Measurements from ENCODE around the gene SLC38A6.
A peak's percentile ranks its signal among the peaks of the same experiment; 100 is the strongest.

The SLC38A6 gene

DNA sequence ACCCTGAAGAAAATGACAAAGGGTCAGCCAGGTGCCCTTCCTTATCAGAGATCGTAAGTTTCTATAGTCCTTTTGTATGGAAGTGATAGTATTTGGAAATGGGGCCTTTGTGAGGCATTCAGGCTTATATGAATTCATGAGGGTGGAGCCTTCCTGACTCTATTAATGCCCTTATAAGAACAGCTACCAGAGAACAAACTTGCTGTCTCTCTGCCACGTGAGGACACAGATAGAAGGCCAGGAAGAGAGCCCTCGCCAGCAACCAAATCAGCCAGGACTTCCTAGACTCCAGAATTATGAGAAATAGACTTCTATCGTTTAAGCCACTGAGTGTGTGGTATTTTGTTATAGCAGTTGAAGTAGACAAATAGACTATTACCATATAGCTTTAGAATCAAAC lies 36.8 kb upstream of the SLC38A6 start:
- peaks cover 5 to 11% of the 10 kb centered on the region in 2 donors for H3K4me1 ChIP-seq (ENCODE audit: control insufficient read depth in 2 of 2, insufficient read depth in 1 of 2, low read depth in 1 of 2, low read length in 2 of 2)
- no peak overlapping the region for H3K9ac ChIP-seq (ENCODE audit: low read depth, low read length, poor library complexity)
- no peak overlapping the region for H4K8ac ChIP-seq (ENCODE audit: low read depth, low read length)
- H3K9me3 ChIP-seq (replicated peaks in 1 of 2; ENCODE audit: control insufficient read depth in 2 of 2, insufficient read depth in 1 of 2, low read depth in 1 of 2, low read length in 2 of 2): no peaks in the 10 kb centered on the region
- no peaks in the 10 kb centered on the region for H3K27me3 ChIP-seq (ENCODE audit: control insufficient read depth in 3 of 3, insufficient read depth in 3 of 3, low read depth in 1 of 3, low read length in 3 of 3)
- no peak overlapping the region for H2BK12ac ChIP-seq (ENCODE audit: low read length)
- H3K23ac ChIP-seq (ENCODE audit: low read depth, low read length, poor library complexity): no peak overlapping the region
- no peak overlapping the region for H3K14ac ChIP-seq (ENCODE audit: low read length)
- no peak overlapping the region for H3K4me3 ChIP-seq (ENCODE audit: low read length in 2 of 2)
- no CpG with 5 or more reads among the region's 4 CpGs for WGBS, 2 donors (ENCODE audit: extremely low coverage in 2 of 2, insufficient read length in 2 of 2, insufficient replicate concordance in 1 of 2)
- H2AK5ac ChIP-seq (ENCODE audit: low read depth, low read length): no peak overlapping the region
- no peak overlapping the region for H4K91ac ChIP-seq (ENCODE audit: low read depth, low read length, poor library complexity)
- H3K4ac ChIP-seq (ENCODE audit: low read length): no peak overlapping the region
- H3K18ac ChIP-seq (ENCODE audit: low read length): no peak overlapping the region
- no peak overlapping the region for H2BK5ac ChIP-seq (ENCODE audit: low read length)
- H3K79me1 ChIP-seq (ENCODE audit: low read depth, low read length): no peaks in the 10 kb centered on the region
- no peak for DNase-seq (ENCODE audit: low spot score)
- no peak overlapping the region for H3K4me2 ChIP-seq (ENCODE audit: insufficient read depth, low read length, poor library complexity, severe bottlenecking)
- peak overlapping the region; percentile 43 for H3K27ac ChIP-seq (replicated peaks; ENCODE audit: low read length)
- H2AFZ ChIP-seq (ENCODE audit: low read length): no peak overlapping the region
- no peaks in the 10 kb centered on the region for H3K36me3 ChIP-seq (replicated peaks in 1 of 2; ENCODE audit: control insufficient read depth in 2 of 2, insufficient read depth in 2 of 2, low read length in 2 of 2)
- no peak overlapping the region for H2BK120ac ChIP-seq (ENCODE audit: low read depth, low read length)
- H2BK15ac ChIP-seq (ENCODE audit: low read length): no peak overlapping the region

DNA sequence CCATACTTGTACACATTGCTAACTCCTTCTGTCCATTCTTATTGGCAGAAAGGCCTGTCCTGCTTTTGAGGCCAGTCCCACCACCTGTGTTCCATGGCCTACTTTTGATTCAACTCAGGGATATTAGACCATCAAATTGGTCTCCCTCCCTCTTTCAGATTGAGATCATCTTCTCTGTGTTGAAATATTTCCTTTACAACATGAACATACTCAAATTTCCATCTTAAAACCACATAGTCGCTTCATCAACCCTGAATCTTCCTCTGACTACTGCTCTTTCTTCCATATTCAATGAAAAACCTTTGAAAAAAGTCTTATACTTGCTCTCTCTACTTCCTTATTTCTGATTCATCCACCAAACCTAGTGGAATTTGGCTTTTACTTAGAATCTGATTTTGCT lies 35.1 kb upstream of the SLC38A6 start:
- Histone ChIP-seq H3K4me1 (ENCODE audit: control insufficient read depth in 2 of 2, insufficient read depth in 1 of 2, low read depth in 1 of 2, low read length in 2 of 2) (peaks cover 5 to 11% of the 10 kb centered on the region in 2 donors), H3K9me3 (replicated peaks in 1 of 2; ENCODE audit: control insufficient read depth in 2 of 2, insufficient read depth in 1 of 2, low read depth in 1 of 2, low read length in 2 of 2) (no peaks in the 10 kb centered on the region), H3K4me2 (ENCODE audit: insufficient read depth, low read length, poor library complexity, severe bottlenecking) (no peak overlapping the region), H2BK5ac (ENCODE audit: low read length) (no peak overlapping the region), H3K14ac (ENCODE audit: low read length) (no peak overlapping the region), H3K4ac (ENCODE audit: low read length) (no peak overlapping the region), H2AFZ (ENCODE audit: low read length) (no peak overlapping the region), H3K27me3 (ENCODE audit: control insufficient read depth in 3 of 3, insufficient read depth in 3 of 3, low read depth in 1 of 3, low read length in 3 of 3) (no peaks in the 10 kb centered on the region), H3K4me3 (ENCODE audit: low read length in 2 of 2) (no peak overlapping the region), H2BK120ac (ENCODE audit: low read depth, low read length) (no peak overlapping the region), H3K79me1 (ENCODE audit: low read depth, low read length) (no peaks in the 10 kb centered on the region), H3K36me3 (replicated peaks in 1 of 2; ENCODE audit: control insufficient read depth in 2 of 2, insufficient read depth in 2 of 2, low read length in 2 of 2) (no peaks in the 10 kb centered on the region), H3K27ac (replicated peaks; ENCODE audit: low read length) (no peak overlapping the region), H3K23ac (ENCODE audit: low read depth, low read length, poor library complexity) (no peak overlapping the region), H4K91ac (ENCODE audit: low read depth, low read length, poor library complexity) (no peak overlapping the region), H2BK12ac (ENCODE audit: low read length) (no peak overlapping the region), H2BK15ac (ENCODE audit: low read length) (no peak overlapping the region), H2AK5ac (ENCODE audit: low read depth, low read length) (no peak overlapping the region), H3K18ac (ENCODE audit: low read length) (no peak overlapping the region), H3K9ac (ENCODE audit: low read depth, low read length, poor library complexity) (no peak overlapping the region), H4K8ac (ENCODE audit: low read depth, low read length) (no peak overlapping the region)
- 100% methylated on average over 1 of the region's 1 CpG; no CpG with 5 or more reads in 1 of the 2 donors for WGBS, 2 donors (ENCODE audit: extremely low coverage in 2 of 2, insufficient read length in 2 of 2, insufficient replicate concordance in 1 of 2)
- no peak for DNase-seq (ENCODE audit: low spot score)

DNA sequence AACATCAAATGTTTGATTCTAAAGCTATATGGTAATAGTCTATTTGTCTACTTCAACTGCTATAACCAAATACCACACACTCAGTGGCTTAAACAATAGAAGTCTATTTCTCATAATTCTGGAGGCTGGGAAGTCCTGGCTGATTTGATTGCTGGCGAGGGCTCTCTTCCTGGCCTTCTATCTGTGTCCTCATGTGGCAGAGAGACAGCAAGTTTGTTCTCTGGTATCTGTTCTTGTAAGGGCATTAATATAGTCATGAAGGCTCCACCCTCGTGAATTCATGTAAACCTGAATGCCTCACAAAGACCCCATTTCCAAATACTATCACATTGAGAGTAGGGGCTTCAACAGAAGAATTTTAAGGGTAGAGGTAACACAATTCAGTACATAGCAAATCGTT lies 34.3 kb upstream of the SLC38A6 start:
- Histone ChIP-seq H2AFZ (ENCODE audit: low read length) (no peak overlapping the region), H3K79me1 (ENCODE audit: low read depth, low read length) (no peaks in the 10 kb centered on the region), H3K27me3 (ENCODE audit: control insufficient read depth in 3 of 3, insufficient read depth in 3 of 3, low read depth in 1 of 3, low read length in 3 of 3) (no peaks in the 10 kb centered on the region), H3K4me3 (ENCODE audit: low read length in 2 of 2) (no peak overlapping the region), H4K8ac (ENCODE audit: low read depth, low read length) (no peak overlapping the region), H2BK15ac (ENCODE audit: low read length) (no peak overlapping the region), H2AK5ac (ENCODE audit: low read depth, low read length) (no peak overlapping the region), H3K18ac (ENCODE audit: low read length) (no peak overlapping the region), H3K4me1 (ENCODE audit: control insufficient read depth in 2 of 2, insufficient read depth in 1 of 2, low read depth in 1 of 2, low read length in 2 of 2) (peaks cover 5 to 11% of the 10 kb centered on the region in 2 donors), H3K4ac (ENCODE audit: low read length) (no peak overlapping the region), H2BK12ac (ENCODE audit: low read length) (no peak overlapping the region), H3K27ac (replicated peaks; ENCODE audit: low read length) (no peak overlapping the region), H3K23ac (ENCODE audit: low read depth, low read length, poor library complexity) (no peak overlapping the region), H3K9ac (ENCODE audit: low read depth, low read length, poor library complexity) (no peak overlapping the region), H3K9me3 (replicated peaks in 1 of 2; ENCODE audit: control insufficient read depth in 2 of 2, insufficient read depth in 1 of 2, low read depth in 1 of 2, low read length in 2 of 2) (no peaks in the 10 kb centered on the region), H4K91ac (ENCODE audit: low read depth, low read length, poor library complexity) (no peak overlapping the region), H3K36me3 (replicated peaks in 1 of 2; ENCODE audit: control insufficient read depth in 2 of 2, insufficient read depth in 2 of 2, low read length in 2 of 2) (no peaks in the 10 kb centered on the region), H2BK120ac (ENCODE audit: low read depth, low read length) (no peak overlapping the region), H3K14ac (ENCODE audit: low read length) (no peak overlapping the region), H3K4me2 (ENCODE audit: insufficient read depth, low read length, poor library complexity, severe bottlenecking) (no peak overlapping the region), H2BK5ac (ENCODE audit: low read length) (no peak overlapping the region)
- WGBS, 2 donors (ENCODE audit: extremely low coverage in 2 of 2, insufficient read length in 2 of 2, insufficient replicate concordance in 1 of 2): no CpG with 5 or more reads among the region's 3 CpGs
- no peak for DNase-seq (ENCODE audit: low spot score)

DNA sequence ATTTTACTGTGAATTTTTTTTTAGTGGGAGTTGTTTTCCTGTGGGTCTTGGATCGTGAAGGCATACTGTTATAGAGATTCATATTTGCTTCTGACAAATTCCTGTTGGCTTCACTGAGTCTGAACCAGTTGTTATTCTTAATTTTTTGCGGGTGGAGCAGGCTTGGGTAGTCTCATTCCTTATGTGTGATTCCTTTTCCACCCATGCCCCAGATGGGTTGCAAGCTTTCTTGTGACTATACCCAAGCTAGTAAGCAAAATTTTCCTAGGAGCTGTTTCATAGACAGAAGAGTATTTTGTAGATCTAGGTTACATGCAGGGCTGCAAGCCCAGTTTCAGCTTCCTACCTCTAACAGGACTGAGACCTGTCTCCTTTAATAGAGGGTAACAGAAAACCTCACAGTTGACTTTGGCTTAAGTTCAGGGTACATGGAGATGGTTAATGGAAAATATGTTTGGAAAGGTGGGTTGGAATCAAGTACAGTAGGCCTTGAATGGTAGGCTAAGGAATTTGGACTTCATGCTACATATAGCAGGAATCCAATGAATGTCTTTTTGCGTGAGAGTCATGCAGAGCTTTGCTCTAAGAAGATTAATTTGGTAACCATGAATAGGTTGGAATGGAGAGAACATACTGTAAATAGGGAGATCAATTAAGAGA lies 29.1 kb upstream of the SLC38A6 start:
- no peak overlapping the region for H3K23ac ChIP-seq (ENCODE audit: low read depth, low read length, poor library complexity)
- H3K18ac ChIP-seq (ENCODE audit: low read length): no peak overlapping the region
- H4K8ac ChIP-seq (ENCODE audit: low read depth, low read length): no peak overlapping the region
- no peak overlapping the region for H3K27ac ChIP-seq (replicated peaks; ENCODE audit: low read length)
- H3K4me3 ChIP-seq (ENCODE audit: low read length in 2 of 2): no peak overlapping the region
- H2AK5ac ChIP-seq (ENCODE audit: low read depth, low read length): no peak overlapping the region
- H3K4ac ChIP-seq (ENCODE audit: low read length): no peak overlapping the region
- no CpG with 5 or more reads among the region's 3 CpGs for WGBS, 2 donors (ENCODE audit: extremely low coverage in 2 of 2, insufficient read length in 2 of 2, insufficient replicate concordance in 1 of 2)
- no peak overlapping the region for H2AFZ ChIP-seq (ENCODE audit: low read length)
- H3K4me2 ChIP-seq (ENCODE audit: insufficient read depth, low read length, poor library complexity, severe bottlenecking): no peak overlapping the region
- H3K14ac ChIP-seq (ENCODE audit: low read length): no peak overlapping the region
- H2BK5ac ChIP-seq (ENCODE audit: low read length): no peak overlapping the region
- no peaks in the 10 kb centered on the region for H3K36me3 ChIP-seq (replicated peaks in 1 of 2; ENCODE audit: control insufficient read depth in 2 of 2, insufficient read depth in 2 of 2, low read length in 2 of 2)
- H2BK12ac ChIP-seq (ENCODE audit: low read length): no peak overlapping the region
- H3K4me1 ChIP-seq (ENCODE audit: control insufficient read depth in 2 of 2, insufficient read depth in 1 of 2, low read depth in 1 of 2, low read length in 2 of 2): no peaks in the 10 kb centered on the region
- no peak overlapping the region for H2BK120ac ChIP-seq (ENCODE audit: low read depth, low read length)
- no peak overlapping the region for H2BK15ac ChIP-seq (ENCODE audit: low read length)
- peaks cover 0 to 14% of the 10 kb centered on the region in 2 donors for H3K9me3 ChIP-seq (replicated peaks in 1 of 2; ENCODE audit: control insufficient read depth in 2 of 2, insufficient read depth in 1 of 2, low read depth in 1 of 2, low read length in 2 of 2)
- no peaks in the 10 kb centered on the region for H3K27me3 ChIP-seq (ENCODE audit: control insufficient read depth in 3 of 3, insufficient read depth in 3 of 3, low read depth in 1 of 3, low read length in 3 of 3)
- DNase-seq (ENCODE audit: low spot score): no peak
- H3K9ac ChIP-seq (ENCODE audit: low read depth, low read length, poor library complexity): no peak overlapping the region
- H4K91ac ChIP-seq (ENCODE audit: low read depth, low read length, poor library complexity): no peak overlapping the region
- H3K79me1 ChIP-seq (ENCODE audit: low read depth, low read length): no peaks in the 10 kb centered on the region
